ENCODE data around the gene THSD7B. TPM values are rescaled to one million over a fixed set of nuclear protein-coding genes. Genes with fewer than 3 reads are reported as not detected.

Gene THSD7B
- total and polyA plus RNA-seq, 2 of the 13 experiments (the other 11 are each of a cell fraction or from before 2014, with no cell fraction given): 0.02 TPM; not detected in 1

GRCh38 chr2:137298377-137298776, 533.0 kb downstream of the THSD7B start:
- no peak for ATAC-seq
- H3K4me2 ChIP-seq (ENCODE audit: low read depth, low read length): no peak overlapping the region
- BruUV-seq (replicated peaks): no TSS peak
- no peaks in the 10 kb centered on the region for H4K20me1 ChIP-seq (ENCODE audit: insufficient read depth, low read length)
- no peak for FAIRE-seq
- DNase-seq (ENCODE audit: low spot score): no peak
- no peak for TF ChIP-seq USF2 (IDR thresholded peaks at IDR 0.05; ENCODE audit: low read depth, low read length)
- no peak for TF ChIP-seq USF2 (CRISPR knock-in tag; IDR thresholded peaks at IDR 0.05; ENCODE audit: borderline replicate concordance)
- TF ChIP-seq, protein P1, sequence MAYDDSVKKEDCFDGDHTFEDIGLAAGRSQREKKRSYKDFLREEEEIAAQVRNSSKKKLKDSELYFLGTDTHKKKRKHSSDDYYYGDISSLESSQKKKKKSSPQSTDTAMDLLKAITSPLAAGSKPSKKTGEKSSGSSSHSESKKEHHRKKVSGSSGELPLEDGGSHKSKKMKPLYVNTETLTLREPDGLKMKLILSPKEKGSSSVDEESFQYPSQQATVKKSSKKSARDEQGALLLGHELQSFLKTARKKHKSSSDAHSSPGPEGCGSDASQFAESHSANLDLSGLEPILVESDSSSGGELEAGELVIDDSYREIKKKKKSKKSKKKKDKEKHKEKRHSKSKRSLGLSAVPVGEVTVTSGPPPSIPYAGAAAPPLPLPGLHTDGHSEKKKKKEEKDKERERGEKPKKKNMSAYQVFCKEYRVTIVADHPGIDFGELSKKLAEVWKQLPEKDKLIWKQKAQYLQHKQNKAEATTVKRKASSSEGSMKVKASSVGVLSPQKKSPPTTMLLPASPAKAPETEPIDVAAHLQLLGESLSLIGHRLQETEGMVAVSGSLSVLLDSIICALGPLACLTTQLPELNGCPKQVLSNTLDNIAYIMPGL (CRISPR knock-in tag; IDR thresholded peaks at IDR 0.05; ENCODE audit: borderline replicate concordance in 1 of 2, low read depth in 1 of 2): no peak
- TF ChIP-seq ZNF335 (CRISPR knock-in tag; IDR thresholded peaks at IDR 0.05): no peak
- no peak for TF ChIP-seq REL (CRISPR knock-in tag; conservative IDR thresholded peaks at IDR 0.05)
- TF ChIP-seq THAP7 (CRISPR knock-in tag; IDR thresholded peaks at IDR 0.05): no peak
- TF ChIP-seq ZNF549 (CRISPR knock-in tag; IDR thresholded peaks at IDR 0.05): no peak
- TF ChIP-seq ZNF703 (CRISPR knock-in tag; IDR thresholded peaks at IDR 0.05; ENCODE audit: borderline replicate concordance): no peak
- TF ChIP-seq CSRNP2 (CRISPR knock-in tag; conservative IDR thresholded peaks at IDR 0.05; ENCODE audit: low read depth): no peak
- TF ChIP-seq ZNF12 (CRISPR knock-in tag; IDR thresholded peaks at IDR 0.05): no peak
- TF ChIP-seq SCMH1 (CRISPR knock-in tag; IDR thresholded peaks at IDR 0.05; ENCODE audit: borderline replicate concordance): no peak
- TF ChIP-seq, protein P2, sequence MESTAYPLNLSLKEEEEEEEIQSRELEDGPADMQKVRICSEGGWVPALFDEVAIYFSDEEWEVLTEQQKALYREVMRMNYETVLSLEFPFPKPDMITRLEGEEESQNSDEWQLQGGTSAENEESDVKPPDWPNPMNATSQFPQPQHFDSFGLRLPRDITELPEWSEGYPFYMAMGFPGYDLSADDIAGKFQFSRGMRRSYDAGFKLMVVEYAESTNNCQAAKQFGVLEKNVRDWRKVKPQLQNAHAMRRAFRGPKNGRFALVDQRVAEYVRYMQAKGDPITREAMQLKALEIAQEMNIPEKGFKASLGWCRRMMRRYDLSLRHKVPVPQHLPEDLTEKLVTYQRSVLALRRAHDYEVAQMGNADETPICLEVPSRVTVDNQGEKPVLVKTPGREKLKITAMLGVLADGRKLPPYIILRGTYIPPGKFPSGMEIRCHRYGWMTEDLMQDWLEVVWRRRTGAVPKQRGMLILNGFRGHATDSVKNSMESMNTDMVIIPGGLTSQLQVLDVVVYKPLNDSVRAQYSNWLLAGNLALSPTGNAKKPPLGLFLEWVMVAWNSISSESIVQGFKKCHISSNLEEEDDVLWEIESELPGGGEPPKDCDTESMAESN (CRISPR knock-in tag; conservative IDR thresholded peaks at IDR 0.05): no peak
- TF ChIP-seq NCOA1 (CRISPR knock-in tag; IDR thresholded peaks at IDR 0.05): no peak
- TF ChIP-seq MEIS1 (CRISPR knock-in tag; IDR thresholded peaks at IDR 0.05; ENCODE audit: borderline replicate concordance): no peak
- no peak for TF ChIP-seq RAD21 (CRISPR knock-in tag; IDR thresholded peaks at IDR 0.05)
- no peak for TF ChIP-seq SP2 (CRISPR knock-in tag; IDR thresholded peaks at IDR 0.05)
- TF ChIP-seq AKAP8 (CRISPR knock-in tag; IDR thresholded peaks at IDR 0.05): no peak
- POLR2A ChIA-PET: no interaction called here
- no peak overlapping the region for H3K27ac ChIP-seq (ENCODE audit: extremely low read length, insufficient read depth, low read length)
- H3K4me3 ChIP-seq (replicated peaks in 1 of 3; ENCODE audit: insufficient read depth in 1 of 3, low read depth in 2 of 3, low read length in 3 of 3): no peak overlapping the region
- H3K36me3 ChIP-seq (replicated peaks in 1 of 2; ENCODE audit: control insufficient read depth in 1 of 2, insufficient read depth in 2 of 2, low read length in 2 of 2): no peaks in the 10 kb centered on the region
- H3K27me3 ChIP-seq (ENCODE audit: control insufficient read depth in 1 of 2, insufficient read depth in 2 of 2, low read length in 2 of 2): no peaks in the 10 kb centered on the region
- in situ Hi-C loops (cut with HindIII; ENCODE audit: extremely low pct_ligation_motif_present, low pct_unique_long_range_greater_than_20kb) (no loop called here), intact Hi-C loops (cut with micrococcal nuclease; ENCODE audit: unreplicated experiment) (no loop called here)
- H2AFZ ChIP-seq (ENCODE audit: low read length): no peak overlapping the region
- peaks cover 9% of the 10 kb centered on the region; the same call in 1 of the 2 replicates for H3K9me3 ChIP-seq (ENCODE audit: low read length)
- no peaks in the 10 kb centered on the region for H3K79me2 ChIP-seq (ENCODE audit: insufficient read depth, low read length)
- WGBS (ENCODE audit: low lambda C conversion rate): 20% methylated on average over 3 of the region's 3 CpGs
- CTCF ChIA-PET (ENCODE audit: low intra/inter-chr PET ratio, low total read pairs): no interaction called here
- H3K9ac ChIP-seq (ENCODE audit: insufficient read depth, low read depth, low read length): no peak overlapping the region
- no peaks in the 10 kb centered on the region for H3K4me1 ChIP-seq (ENCODE audit: insufficient read depth, low read length)

Data from HepG2 (cell line).